Measurements from ENCODE around the gene SERPINB4. TPM values are rescaled to one million over a fixed set of nuclear protein-coding genes. Genes with fewer than 3 reads are reported as not detected.

Gene SERPINB4
- total RNA-seq, 2 donors from 2014 or later: not detected

GRCh38 chr18:63591725-63592124 lies 52.3 kb downstream of the SERPINB4 start:
- no peak for ATAC-seq
- no peaks in the 10 kb centered on the region for H3K9me3 Mint-ChIP-seq
- H3K27ac Mint-ChIP-seq: no peak overlapping the region
- no peaks in the 10 kb centered on the region for H3K36me3 Mint-ChIP-seq
- DNase-seq (ENCODE audit: low spot score in 2 of 2): no peak

- Mint-ChIP-seq H3K27ac (peak overlapping the region in 1 of 2 donors; percentile 52), H3K36me3 (no peaks in the 10 kb centered on the region), H3K9me3 (no peaks in the 10 kb centered on the region)
- no peak for DNase-seq (ENCODE audit: low spot score in 2 of 2)
- ATAC-seq: no peak
Measured at GRCh38 chr18:63590966-63591695, 52.9 kb downstream of the SERPINB4 start.

GRCh38 chr18:63590373-63590772 lies 53.7 kb downstream of the SERPINB4 start:
- H3K9me3 Mint-ChIP-seq: no peaks in the 10 kb centered on the region
- no peak for ATAC-seq
- H3K27ac Mint-ChIP-seq: no peak overlapping the region
- no peak for DNase-seq (ENCODE audit: low spot score in 2 of 2)
- H3K36me3 Mint-ChIP-seq: no peaks in the 10 kb centered on the region

- ATAC-seq (no peak), DNase-seq (ENCODE audit: low spot score in 2 of 2) (no peak)
- H3K9me3 Mint-ChIP-seq: no peaks in the 10 kb centered on the region
Measured at GRCh38 chr18:63588909-63589308, 55.1 kb downstream of the SERPINB4 start.

More at GRCh38 chr18:63588909-63589308, 55.1 kb downstream of the SERPINB4 start:
- Mint-ChIP-seq H3K27ac (no peak overlapping the region), H3K36me3 (no peaks in the 10 kb centered on the region)

Other genes with a start within 250 kb of the SERPINB4 start
- 10 to 100 TPM; 48.5 to 55.5 TPM for gene VPS4B, start 221.8 kb downstream of the SERPINB4 start, total RNA-seq
- not detected for gene SERPINB5, start 167.3 kb downstream of the SERPINB4 start, total RNA-seq
- gene SERPINB12, start 101.9 kb downstream of the SERPINB4 start, total RNA-seq: not detected
- not detected for gene SERPINB13, start 56.9 kb downstream of the SERPINB4 start, total RNA-seq
- not detected for gene SERPINB3, start 17.6 kb upstream of the SERPINB4 start, total RNA-seq
- not detected for gene SERPINB11, start 58.7 kb upstream of the SERPINB4 start, total RNA-seq
- gene SERPINB7, start 131.2 kb upstream of the SERPINB4 start, total RNA-seq: not detected
- not detected for gene SERPINB2, start 243.4 kb upstream of the SERPINB4 start, total RNA-seq